ENCODE measurements around the gene NKD2. TPM values are rescaled to one million over a fixed set of nuclear protein-coding genes. Genes with fewer than 3 reads are reported as not detected.

The NKD2 gene
- total RNA-seq, 1 experiment from 2014 or later = 20.4 TPM

GRCh38 chr5:1012313-1012841, 3.8 kb downstream of the NKD2 start:
- DNase-seq (ENCODE audit: low read depth, low spot score) = no peak
- POLR2A ChIA-PET = no interaction called here

GRCh38 chr5:1012900-1013237, 4.3 kb downstream of the NKD2 start:
- no peaks in the 10 kb centered on the region for H3K79me2 ChIP-seq (ENCODE audit: insufficient read depth, low read length)
- intact Hi-C loops (cut with micrococcal nuclease) = no loop called here
- TF ChIP-seq ATF3 (IDR thresholded peaks at IDR 0.05) (no peak), EZH2 (IDR thresholded peaks at IDR 0.05) (no peak), POLR2AphosphoS5 (IDR thresholded peaks at IDR 0.05; ENCODE audit: low read depth, low read length) (no peak), REST (IDR thresholded peaks at IDR 0.05; ENCODE audit: low read depth) (no peak), SP1 (IDR thresholded peaks at IDR 0.05; ENCODE audit: low read depth) (no peak), ZNF274 (IDR thresholded peaks at IDR 0.05; ENCODE audit: low read depth, low read length) (no peak), ZBTB33 (IDR thresholded peaks at IDR 0.05; ENCODE audit: extremely low read depth, insufficient replicate concordance, low read length) (no peak), ELF1 (IDR thresholded peaks at IDR 0.05; ENCODE audit: borderline replicate concordance, low read depth) (no peak), CBX3 (IDR thresholded peaks at IDR 0.05; ENCODE audit: low read depth) (no peak), POLR2A (IDR thresholded peaks at IDR 0.05; ENCODE audit: borderline replicate concordance, extremely low read depth, insufficient read depth, insufficient read length) (no peak), EGR1 (IDR thresholded peaks at IDR 0.05; ENCODE audit: low read depth) (no peak), TCF7L2 (IDR thresholded peaks at IDR 0.05; ENCODE audit: borderline replicate concordance, extremely low read depth, insufficient read depth, insufficient read length) (no peak), YY1 (IDR thresholded peaks at IDR 0.05; ENCODE audit: extremely low read depth, insufficient replicate concordance, low read depth, low read length) (no peak)

More at GRCh38 chr5:1012313-1012841, 3.8 kb downstream of the NKD2 start:
- Histone ChIP-seq H3K4me1 (ENCODE audit: control insufficient read depth in 1 of 2, insufficient read depth in 2 of 2, low read length in 2 of 2) (peaks cover 17 to 35% of the 10 kb centered on the region in 2 experiments), H3K9me2 (ENCODE audit: insufficient read depth) (no peaks in the 10 kb centered on the region), H3K9ac (ENCODE audit: low read length) (no peak overlapping the region), H3K9me3 (ENCODE audit: control insufficient read depth in 1 of 2, insufficient read depth in 1 of 2, low read depth in 1 of 2, low read length in 2 of 2) (no peaks in the 10 kb centered on the region), H3K27ac (ENCODE audit: low read depth, low read length) (no peak overlapping the region), H4K20me1 (ENCODE audit: insufficient read depth) (no peaks in the 10 kb centered on the region; the same call in 1 of the 2 replicates), H3K79me2 (ENCODE audit: insufficient read depth, low read length) (no peaks in the 10 kb centered on the region), H3K4me3 (replicated peaks in 1 of 2; ENCODE audit: low read depth in 1 of 2, low read length in 2 of 2) (no peak overlapping the region), H3K27me3 (ENCODE audit: insufficient read depth, low read length) (no peaks in the 10 kb centered on the region), H3K36me3 (ENCODE audit: control insufficient read depth in 1 of 2, insufficient read depth in 2 of 2, low read length in 2 of 2) (peaks cover 0 to 4% of the 10 kb centered on the region in 2 experiments; a peak in 1 of 4 replicates), H2AFZ (ENCODE audit: low read depth, low read length, poor library complexity, severe bottlenecking) (no peak overlapping the region), H3K4me2 (ENCODE audit: low read length) (no peak overlapping the region)
- ChIA-PET CTCF (no interaction called here), RAD21 (ENCODE audit: low non-redundant PET in 1 of 2, low total read pairs in 2 of 2, uncharacterized antibody in 2 of 2, unreplicated experiment in 2 of 2) (no interaction called here)
- intact Hi-C loops (cut with micrococcal nuclease) = no loop called here
- ATAC-seq = no peak
- no TSS peak for BruUV-seq (replicated peaks)
- no peak for TF ChIP-seq SIN3A (IDR thresholded peaks at IDR 0.05; ENCODE audit: low read depth)
- TF ChIP-seq YY1 (IDR thresholded peaks at IDR 0.05; ENCODE audit: extremely low read depth, insufficient replicate concordance, low read depth, low read length) = no peak
- TF ChIP-seq ZNF274 (IDR thresholded peaks at IDR 0.05; ENCODE audit: low read depth, low read length) = no peak
- no peak for TF ChIP-seq RAD21 (IDR thresholded peaks at IDR 0.05; ENCODE audit: low read depth)
- no peak for TF ChIP-seq EZH2phosphoT487 (IDR thresholded peaks at IDR 0.05; ENCODE audit: borderline replicate concordance)
- no peak for TF ChIP-seq EGR1 (IDR thresholded peaks at IDR 0.05; ENCODE audit: low read depth)

More at GRCh38 chr5:1012900-1013237, 4.3 kb downstream of the NKD2 start:
- Histone ChIP-seq H4K20me1 (ENCODE audit: insufficient read depth) (no peaks in the 10 kb centered on the region; the same call in 1 of the 2 replicates), H3K4me1 (ENCODE audit: control insufficient read depth in 1 of 2, insufficient read depth in 2 of 2, low read length in 2 of 2) (peaks cover 16 to 30% of the 10 kb centered on the region in 2 experiments), H3K9me3 (ENCODE audit: control insufficient read depth in 1 of 2, insufficient read depth in 1 of 2, low read depth in 1 of 2, low read length in 2 of 2) (no peaks in the 10 kb centered on the region), H3K27ac (ENCODE audit: low read depth, low read length) (no peak overlapping the region), H3K9ac (ENCODE audit: low read length) (no peak overlapping the region), H3K36me3 (ENCODE audit: control insufficient read depth in 1 of 2, insufficient read depth in 2 of 2, low read length in 2 of 2) (peaks cover 0 to 4% of the 10 kb centered on the region in 2 experiments; a peak in 1 of 4 replicates), H3K27me3 (ENCODE audit: insufficient read depth, low read length) (no peaks in the 10 kb centered on the region), H3K4me2 (ENCODE audit: low read length) (no peak overlapping the region), H3K4me3 (replicated peaks in 1 of 2; ENCODE audit: low read depth in 1 of 2, low read length in 2 of 2) (no peak overlapping the region), H2AFZ (ENCODE audit: low read depth, low read length, poor library complexity, severe bottlenecking) (no peak overlapping the region), H3K9me2 (ENCODE audit: insufficient read depth) (no peaks in the 10 kb centered on the region)
- POLR2A ChIA-PET = no interaction called here
- CTCF ChIA-PET = no interaction called here
- RAD21 ChIA-PET (ENCODE audit: low non-redundant PET in 1 of 2, low total read pairs in 2 of 2, uncharacterized antibody in 2 of 2, unreplicated experiment in 2 of 2) = no interaction called here
- BruUV-seq (replicated peaks) = no TSS peak
- no peak for ATAC-seq
- DNase-seq (ENCODE audit: low read depth, low spot score) = no peak

Data from HCT116 (cell line).